CD4-positive, alpha-beta T cell (primary cell): ENCODE measurements around the gene CCDC51. TPM values are rescaled to one million over a fixed set of nuclear protein-coding genes. Genes with fewer than 3 reads are reported as not detected.

ENCODE experiments used
- ATAC-seq: fragments of 200-7000 bp; cut with Tn5 transposase; one replicate; pipeline ENCODE4 v1.10.0; 2022; ENCODE audit warnings: mild to moderate bottlenecking; ENCODE audit not compliant: poor library complexity
- CTCF ChIA-PET: fragments of 350-600 bp; sonication (Branson Sonifier 250); formaldehyde crosslinking; loops from one replicate; lab custom pipeline; 2021; ENCODE audit warnings: antibody characterized with exemption, inconsistent platforms; lab: Charles Lee
- POLR2A ChIA-PET: fragments of 350-600 bp; sonication (Branson Sonifier 250); formaldehyde crosslinking; loops from one replicate; lab custom pipeline; 2021; ENCODE audit warnings: antibody characterized with exemption, inconsistent platforms; lab: Charles Lee
- DNase-seq, 14 experiments: peaks; one replicate each; pipeline ENCODE4 v3.0.0-alpha.2; 2013 to 2020; ENCODE audit warnings: mixed read lengths in 2 of 14
- H3K27ac ChIP-seq, 2 donors: one replicate each; pipeline versions ENCODE4 v1.5.1 to v1.7.0; 2013; ENCODE audit warnings: low read length in 2 of 2, low read depth in 1 of 2, mild to moderate bottlenecking in 1 of 2
- H3K27me3 ChIP-seq, 2 experiments: 1 replicate in 1 of 2; 2 replicates in 1 of 2; pipeline versions ENCODE4 v1.6.1 to v1.7.0; 2013; ENCODE audit warnings: low read length in 2 of 2, control low read depth in 1 of 2, mild to moderate bottlenecking in 1 of 2, moderate library complexity in 1 of 2; ENCODE audit not compliant: insufficient read depth in 2 of 2, control insufficient read depth in 1 of 2
- H3K36me3 ChIP-seq: one replicate; pipeline ENCODE4 v1.6.1; 2013; ENCODE audit warnings: low read length, control low read depth; ENCODE audit not compliant: insufficient read depth
- H3K4me1 ChIP-seq: one replicate; pipeline ENCODE4 v1.6.1; 2013; ENCODE audit warnings: low read length, control low read depth; ENCODE audit not compliant: insufficient read depth
- H3K4me3 ChIP-seq: one replicate; pipeline ENCODE4 v1.5.1; 2013; ENCODE audit warnings: mild to moderate bottlenecking, low read length, moderate library complexity
- H3K9me3 ChIP-seq, 2 experiments: 1 replicate in 1 of 2; 2 replicates in 1 of 2; pipeline versions ENCODE4 v1.6.1 to v1.7.0; 2013; ENCODE audit warnings: low read length in 2 of 2, mild to moderate bottlenecking in 2 of 2, control low read depth in 1 of 2, moderate library complexity in 1 of 2; ENCODE audit not compliant: control insufficient read depth in 1 of 2, insufficient read depth in 1 of 2
- H3K27ac Mint-ChIP-seq: one replicate; pipeline ENCODE4 v1.8.0; 2020; ENCODE audit warnings: mixed read lengths
- H3K27me3 Mint-ChIP-seq: one replicate; pipeline ENCODE4 v1.8.0; 2021; ENCODE audit warnings: mixed read lengths
- H3K36me3 Mint-ChIP-seq: one replicate; pipeline ENCODE4 v1.8.0; 2021; ENCODE audit warnings: low read depth, mixed read lengths
- H3K4me1 Mint-ChIP-seq: one replicate; pipeline ENCODE4 v1.8.0; 2021; ENCODE audit warnings: low read depth, mixed read lengths
- H3K4me3 Mint-ChIP-seq: one replicate; pipeline ENCODE4 v1.8.0; 2020; ENCODE audit warnings: mild to moderate bottlenecking, mixed read lengths
- H3K9me3 Mint-ChIP-seq: one replicate; pipeline ENCODE4 v1.8.0; 2020; ENCODE audit warnings: mixed read lengths
- CTCF ChIP-seq: fragments of 200-600 bp; IDR thresholded peaks from one replicate; pipeline ENCODE4 v1.8.0; 2022; ENCODE audit warnings: antibody characterized with exemption, mild to moderate bottlenecking
- intact Hi-C, 2 experiments: fragments of 100-400 bp; cut with DNase I in 1 of 2; cut with micrococcal nuclease in 1 of 2; formaldehyde crosslinking; loops; one replicate each; pipeline versions ENCODE4 v1.15.1 to v1.9.0; 2023 to 2025; cut with DNase I, micrococcal nuclease
- total RNA-seq, 174 experiments: library from RNA in 2 of 174; stranded (reverse) in 2 of 174; gene quantifications; one replicate each; pipeline ENCODE4 v1.2.3 and lab custom pipeline; 2021 to 2026

The CCDC51 gene
- total RNA-seq, 2 experiments from 2014 or later: 5.5 to 5.8 TPM

DNA sequence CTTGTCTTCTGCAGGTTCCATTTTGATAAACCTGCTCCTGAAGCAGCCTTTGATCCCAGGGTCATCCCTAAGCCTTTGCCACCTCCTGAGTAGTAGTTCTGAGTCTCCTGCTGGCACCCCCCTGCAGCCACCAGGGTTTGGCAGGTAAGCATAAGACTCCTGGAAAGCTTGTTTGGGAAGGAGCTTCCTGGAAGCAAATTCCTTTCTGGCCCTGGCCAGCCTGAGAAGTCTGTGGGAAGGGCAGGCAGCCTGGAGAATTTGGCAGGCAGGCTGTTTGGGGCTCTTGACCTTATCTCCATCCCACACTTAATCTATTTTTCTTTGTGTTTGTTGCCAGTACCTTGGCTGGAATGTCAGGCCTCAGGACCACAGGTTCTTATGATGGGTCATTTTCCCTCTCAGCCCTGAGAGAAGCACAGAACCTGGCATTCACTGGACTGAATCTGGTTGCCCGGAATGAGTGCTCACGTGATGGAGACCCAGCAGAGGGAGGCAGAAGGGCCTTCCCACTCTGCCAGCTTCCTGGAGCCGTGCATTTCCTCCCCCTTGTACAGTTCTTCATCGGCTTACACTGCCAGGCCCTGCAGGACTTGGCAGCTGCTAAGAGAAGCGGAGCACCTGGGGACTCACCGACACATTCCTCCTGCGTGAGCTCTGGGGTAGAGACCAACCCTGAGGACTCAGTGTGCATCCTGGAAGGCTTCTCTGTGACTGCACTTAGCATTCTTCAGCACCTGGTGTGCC is 20.0 kb upstream of the CCDC51 start:
- H3K27me3 Mint-ChIP-seq: no peaks in the 10 kb centered on the region
- POLR2A ChIA-PET: interaction anchor here (1.8 kb wide), 1 partner anchor 13 kb away, joined by 6 read pairs; no protein-coding TSS in a partner anchor
- DNase-seq (no peak), ATAC-seq (no peak)
- intact Hi-C loops: loop anchor here in 1 of 2 experiments (10.0 kb wide), 1 partner anchor 195 kb away; no protein-coding TSS in a partner anchor
- TF ChIP-seq CTCF: no peak
- H3K4me3 Mint-ChIP-seq: no peak overlapping the region
- no peak overlapping the region for H3K27ac Mint-ChIP-seq
- Histone ChIP-seq H3K4me1 (peaks cover 11% of the 10 kb centered on the region), H3K9me3 (no peaks in the 10 kb centered on the region), H3K27ac (no peak overlapping the region), H3K4me3 (no peak overlapping the region), H3K27me3 (no peaks in the 10 kb centered on the region), H3K36me3 (peaks cover 50% of the 10 kb centered on the region)
- CTCF ChIA-PET: no interaction called here
- peaks cover 42% of the 10 kb centered on the region for H3K36me3 Mint-ChIP-seq
- no peaks in the 10 kb centered on the region for H3K9me3 Mint-ChIP-seq
- H3K4me1 Mint-ChIP-seq: peaks cover 6% of the 10 kb centered on the region

- H3K27me3 Mint-ChIP-seq: no peaks in the 10 kb centered on the region
- no peak for DNase-seq
- H3K27ac ChIP-seq: no peak overlapping the region
- intact Hi-C loops: no loop called here
- no peak overlapping the region for H3K4me3 Mint-ChIP-seq
- no peak overlapping the region for H3K27ac Mint-ChIP-seq
- H3K36me3 ChIP-seq: peaks cover 50% of the 10 kb centered on the region
- no peaks in the 10 kb centered on the region for H3K9me3 Mint-ChIP-seq
- POLR2A ChIA-PET: no interaction called here
- no peaks in the 10 kb centered on the region for H3K27me3 ChIP-seq
- no peak for ATAC-seq
- CTCF ChIA-PET: interaction anchor here (0.9 kb wide), 1 partner anchor 19 kb away, joined by 3 read pairs; the partner anchor contains the start of genes CCDC51 and TMA7
- no peaks in the 10 kb centered on the region for H3K9me3 ChIP-seq
- peaks cover 9% of the 10 kb centered on the region for H3K4me1 ChIP-seq
- H3K4me3 ChIP-seq: no peak overlapping the region
- H3K36me3 Mint-ChIP-seq: peaks cover 48% of the 10 kb centered on the region
- no peak for TF ChIP-seq CTCF
- H3K4me1 Mint-ChIP-seq: peaks cover 6% of the 10 kb centered on the region
Observed at GRCh38 chr3:48459331-48459730, 19.4 kb upstream of the CCDC51 start.

GRCh38 chr3:48456456-48456855 is 16.5 kb upstream of the CCDC51 start:
- Histone ChIP-seq H3K4me3 (no peak overlapping the region), H3K27ac (no peak overlapping the region), H3K9me3 (no peaks in the 10 kb centered on the region), H3K36me3 (peaks cover 75% of the 10 kb centered on the region), H3K27me3 (no peaks in the 10 kb centered on the region), H3K4me1 (peaks cover 9% of the 10 kb centered on the region)
- ATAC-seq: no peak
- H3K27ac Mint-ChIP-seq: no peak overlapping the region
- peaks cover 6% of the 10 kb centered on the region for H3K4me1 Mint-ChIP-seq
- CTCF ChIA-PET: interaction anchor here (0.7 kb wide), 1 partner anchor 91 kb away, joined by 3 read pairs; no protein-coding TSS in a partner anchor
- no peaks in the 10 kb centered on the region for H3K9me3 Mint-ChIP-seq
- no peak overlapping the region for H3K4me3 Mint-ChIP-seq
- DNase-seq: no peak
- TF ChIP-seq CTCF: no peak
- intact Hi-C loops: no loop called here
- peaks cover 76% of the 10 kb centered on the region for H3K36me3 Mint-ChIP-seq
- POLR2A ChIA-PET: interaction anchor here (0.6 kb wide), 1 partner anchor 18 kb away, joined by 3 read pairs; no protein-coding TSS in a partner anchor
- H3K27me3 Mint-ChIP-seq: no peaks in the 10 kb centered on the region
